Pancreas (tissue), 10 donors: ENCODE measurements around the gene CFAP46. TPM values are rescaled to one million over a fixed set of nuclear protein-coding genes. Genes with fewer than 3 reads are reported as not detected.

Experiments
- ATAC-seq, 4 donors: fragments of 200-7000 bp; cut with Tn5 transposase; one replicate each; pipeline versions ENCODE4 v1.8.0 to v1.9.1; 2020; ENCODE audit warnings: mild to moderate bottlenecking in 4 of 4, moderate library complexity in 4 of 4
- DNase-seq, 6 donors: peaks; one replicate each; pipeline ENCODE4 v3.0.0-alpha.2; 2020
- FAIRE-seq: peaks from 2 replicates; lab custom pipeline; 2012; peaks lifted over from hg19 to GRCh38; lab: Jason Lieb, UNC
- H3K27ac ChIP-seq, 4 donors: fragments of 200-600 bp; sonication (generic); 1 replicate in 3 of 4; 2 replicates in 1 of 4; pipeline versions ENCODE4 v1.5.0 to v1.8.0; 2020
- H3K27me3 ChIP-seq, 4 donors: fragments of 200-600 bp; one replicate each; pipeline ENCODE4 v1.8.0; 2021
- H3K36me3 ChIP-seq, 3 donors: fragments of 200-600 bp; sonication (generic) in 1 of 3; one replicate each; pipeline versions ENCODE4 v1.5.0 to v1.8.0; 2020 to 2021
- H3K4me1 ChIP-seq, 3 donors: fragments of 200-600 bp; one replicate each; pipeline ENCODE4 v1.8.0; 2021
- H3K4me3 ChIP-seq, 4 donors: fragments of 200-600 bp; sonication (generic) in 2 of 4; one replicate each; pipeline versions ENCODE4 v1.5.0 to v1.8.0; 2020 to 2021
- H3K9me3 ChIP-seq, 4 donors: fragments of 200-600 bp; one replicate each; pipeline ENCODE4 v1.8.0; 2021
- WGBS, 2 donors: extraction: QIAGEN DNeasy Blood & Tissue Kit; methylation state at CpG; one replicate each; pipeline ENCODE4 v1.1.7; 2013; 5-methylcytosine and 5-hydroxymethylcytosine counted together
- intact Hi-C, 3 donors: fragments of 100-400 bp; cut with DNase I; formaldehyde crosslinking; loops; one replicate each; pipeline versions ENCODE4 v1.11.1 to v1.14.2; 2022
- polyA plus RNA-seq, 2 donors: library from polyadenylated mRNA; stranded (reverse); fragments of 200-250 nt; gene quantifications; one replicate each; pipeline ENCODE4 v1.2.3, GENCODE V29; 2013
- total RNA-seq, 6 donors: library from RNA; stranded (reverse); fragmentation: NEBNext Ultra II Directional in 4 of 6; extraction: Animal tissue kit (Norgen Biotek cat#: 25700) in 4 of 6; gene quantifications; one replicate each; pipeline versions ENCODE4 v1.2.1 to v1.2.4, GENCODE V29; 2021 to 2023
- TF ChIP-seq, protein P1 (sequence below), 4 donors: fragments of 200-600 bp; sonication (generic) in 3 of 4; IDR thresholded peaks; one replicate each; pipeline versions ENCODE4 v1.5.0 to v1.8.0; 2021; ENCODE audit warnings: antibody characterized with exemption in 4 of 4
- donor health status: healthy with polysubstance abuse.
- donor health status: DM: no; HTN: no; CAD: no; lungs with moderate emphysema.
- donor health status: DM: no; HTN: no; CAD: no.
- donor health status: control.
- donor health status: control.
- donor health status: Bipolar disorder and iron deficiency.
- donor health status: DM: yes; HTN: yes; CAD: no.
- donor health status: DM: no; HTN: no; CAD: no.
- donor health status: DM: no; HTN: no; CAD: no.
- donor health status: DM: yes; HTN: yes; CAD: no.

Gene CFAP46
- total and polyA plus RNA-seq, 8 donors = 0.39 to 1.6 (median 1.0) TPM

DNA sequence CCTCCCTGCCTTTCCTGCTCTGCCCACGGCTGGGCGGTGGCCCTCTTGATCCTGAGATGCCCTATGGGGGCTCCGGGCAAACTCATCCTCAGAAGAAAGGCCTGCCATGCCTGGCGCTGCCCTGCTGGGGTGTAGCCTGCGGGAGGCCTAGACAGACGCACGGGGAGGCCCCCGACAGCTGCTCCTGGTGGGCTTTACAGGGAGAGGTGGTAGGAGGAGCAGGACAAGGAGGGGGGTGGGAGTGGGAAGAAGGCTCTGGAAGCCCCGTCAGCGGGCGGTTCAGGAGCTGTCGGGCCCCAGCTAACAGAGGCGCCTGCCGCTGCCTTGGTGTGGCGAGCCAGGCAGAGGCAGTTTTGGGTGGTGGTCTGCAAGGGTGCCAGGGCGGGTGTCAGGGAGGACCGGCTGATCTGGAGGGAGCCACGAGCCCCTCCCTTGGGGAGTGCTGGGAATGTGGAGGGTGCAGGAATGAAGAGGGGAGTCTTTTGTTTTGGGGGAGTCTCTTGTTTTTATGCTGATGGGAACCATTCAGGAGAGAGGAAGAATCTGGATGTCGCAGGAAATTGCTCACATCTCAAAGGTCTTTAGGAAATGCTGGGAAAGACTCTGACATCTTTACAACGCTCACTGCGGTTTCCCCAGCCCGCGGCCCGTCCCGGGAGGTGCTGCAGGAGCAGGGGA lies 63.5 kb downstream of the CFAP46 start:
- no peak overlapping the region for H3K4me3 ChIP-seq
- ATAC-seq (no peak), DNase-seq (peak in 3 of 6 donors; percentile 2 to 41 (median 37)), FAIRE-seq (no peak)
- no peaks in the 10 kb centered on the region for H3K36me3 ChIP-seq
- WGBS, 2 donors = 55 to 60% methylated on average over 25 of the region's 25 CpGs
- H3K27ac ChIP-seq = no peak overlapping the region
- intact Hi-C loops = no loop called here
- H3K27me3 ChIP-seq = peaks cover 0 to 3% (median 0%) of the 10 kb centered on the region in 4 donors
- no peaks in the 10 kb centered on the region for H3K9me3 ChIP-seq
- H3K4me1 ChIP-seq = no peaks in the 10 kb centered on the region
- TF ChIP-seq, protein P1, sequence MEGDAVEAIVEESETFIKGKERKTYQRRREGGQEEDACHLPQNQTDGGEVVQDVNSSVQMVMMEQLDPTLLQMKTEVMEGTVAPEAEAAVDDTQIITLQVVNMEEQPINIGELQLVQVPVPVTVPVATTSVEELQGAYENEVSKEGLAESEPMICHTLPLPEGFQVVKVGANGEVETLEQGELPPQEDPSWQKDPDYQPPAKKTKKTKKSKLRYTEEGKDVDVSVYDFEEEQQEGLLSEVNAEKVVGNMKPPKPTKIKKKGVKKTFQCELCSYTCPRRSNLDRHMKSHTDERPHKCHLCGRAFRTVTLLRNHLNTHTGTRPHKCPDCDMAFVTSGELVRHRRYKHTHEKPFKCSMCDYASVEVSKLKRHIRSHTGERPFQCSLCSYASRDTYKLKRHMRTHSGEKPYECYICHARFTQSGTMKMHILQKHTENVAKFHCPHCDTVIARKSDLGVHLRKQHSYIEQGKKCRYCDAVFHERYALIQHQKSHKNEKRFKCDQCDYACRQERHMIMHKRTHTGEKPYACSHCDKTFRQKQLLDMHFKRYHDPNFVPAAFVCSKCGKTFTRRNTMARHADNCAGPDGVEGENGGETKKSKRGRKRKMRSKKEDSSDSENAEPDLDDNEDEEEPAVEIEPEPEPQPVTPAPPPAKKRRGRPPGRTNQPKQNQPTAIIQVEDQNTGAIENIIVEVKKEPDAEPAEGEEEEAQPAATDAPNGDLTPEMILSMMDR (IDR thresholded peaks at IDR 0.05) = no peak

DNA sequence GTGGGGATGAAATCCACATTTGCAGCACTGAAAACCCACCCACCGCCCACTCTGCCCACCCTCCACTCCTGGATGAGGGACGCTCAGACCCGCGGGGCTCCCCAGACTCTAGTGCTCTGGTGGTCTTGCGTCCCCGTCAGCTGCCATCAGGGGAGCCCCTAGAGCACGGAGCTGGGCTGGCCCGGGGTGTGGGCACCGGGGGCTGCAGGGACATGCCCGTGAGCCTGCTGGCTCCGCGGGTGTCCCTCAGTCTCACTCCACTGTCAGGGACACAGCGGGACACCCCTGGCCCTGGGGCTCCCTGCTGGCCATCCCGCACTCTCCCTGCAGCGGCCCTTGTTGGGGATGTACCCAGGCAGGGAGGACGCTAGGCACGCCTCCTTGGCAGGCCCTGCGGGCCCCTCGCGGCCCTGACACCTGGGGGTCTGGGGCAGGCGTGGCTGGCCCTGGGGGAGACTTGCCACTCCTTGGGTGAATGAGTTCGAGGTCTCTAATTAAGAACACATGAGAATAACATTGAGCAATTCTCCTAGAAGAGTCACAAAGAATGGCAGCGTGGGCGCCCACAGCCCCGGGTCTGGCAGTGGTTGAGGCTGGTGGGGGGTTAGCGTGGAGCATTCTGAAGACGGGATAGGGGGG lies 64.2 kb downstream of the CFAP46 start:
- Histone ChIP-seq H3K27me3 (peaks cover 0 to 3% (median 0%) of the 10 kb centered on the region in 4 donors), H3K9me3 (no peaks in the 10 kb centered on the region), H3K36me3 (no peaks in the 10 kb centered on the region), H3K27ac (no peak overlapping the region), H3K4me1 (no peaks in the 10 kb centered on the region), H3K4me3 (no peak overlapping the region)
- TF ChIP-seq, protein P1 (IDR thresholded peaks at IDR 0.05) = no peak
- FAIRE-seq (no peak), ATAC-seq (no peak), DNase-seq (peak in 2 of 6 donors; percentile 6 to 52)
- intact Hi-C loops = no loop called here
- 58 to 66% methylated on average over 25 to 27 of the region's 27 CpGs for WGBS, 2 donors

DNA sequence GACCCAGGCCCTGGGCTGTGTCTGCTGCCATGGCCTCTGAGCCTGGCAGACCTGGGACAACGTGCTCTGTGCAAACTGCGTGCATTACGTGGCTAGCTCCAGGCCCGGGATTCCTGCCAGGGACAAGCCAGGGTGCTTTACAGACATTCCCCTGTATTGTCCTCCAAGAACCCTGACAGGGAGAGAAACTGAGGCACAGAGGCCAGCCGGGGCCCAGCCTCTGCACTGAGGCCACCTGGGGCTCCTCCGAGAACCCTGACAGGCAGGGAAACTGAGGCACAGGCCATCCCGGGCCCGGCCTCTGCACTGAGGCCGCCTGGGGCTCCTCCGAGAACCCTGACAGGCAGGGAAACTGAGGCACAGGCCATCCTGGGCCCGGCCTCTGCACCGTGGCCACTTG lies 64.9 kb downstream of the CFAP46 start:
- Histone ChIP-seq H3K27ac (no peak overlapping the region), H3K36me3 (no peaks in the 10 kb centered on the region), H3K4me1 (no peaks in the 10 kb centered on the region), H3K9me3 (no peaks in the 10 kb centered on the region), H3K27me3 (peaks cover 0 to 3% (median 0%) of the 10 kb centered on the region in 4 donors), H3K4me3 (no peak overlapping the region)
- whole genome bisulfite sequencing, 2 donors = 58 to 79% methylated on average over 12 of the region's 12 CpGs
- DNase-seq (peak in 1 of 6 donors; percentile 27), FAIRE-seq (no peak), ATAC-seq (no peak)
- TF ChIP-seq, protein P1 (IDR thresholded peaks at IDR 0.05) = no peak
- intact Hi-C loops = no loop called here

DNA sequence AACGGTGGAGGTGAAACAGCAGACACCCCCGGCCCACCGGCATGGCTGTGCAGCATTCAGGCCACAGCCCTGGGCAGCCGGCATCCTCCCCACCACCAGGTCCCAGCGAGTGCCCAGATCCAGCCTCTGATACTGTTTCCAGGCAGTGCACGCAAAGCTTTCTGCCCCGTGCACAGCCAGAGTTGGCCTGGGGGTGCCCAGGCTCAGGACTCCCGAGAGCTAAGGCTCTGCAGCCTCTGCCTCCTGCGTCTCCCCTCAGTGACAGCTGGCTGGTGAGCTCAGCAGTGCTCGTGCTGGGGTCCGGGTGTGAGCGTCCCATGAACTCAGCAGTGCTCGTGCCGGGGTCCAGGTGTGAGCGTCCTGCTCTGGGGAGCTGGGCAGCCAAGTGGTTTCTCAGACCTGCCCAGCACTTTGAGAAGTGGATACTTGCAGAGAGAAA lies 65.4 kb downstream of the CFAP46 start:
- intact Hi-C loops = no loop called here
- no peaks in the 10 kb centered on the region for H3K4me1 ChIP-seq
- DNase-seq = peak in 2 of 6 donors; percentile 38 to 41
- ATAC-seq = no peak
- TF ChIP-seq, protein P1 (IDR thresholded peaks at IDR 0.05) = no peak
- no peaks in the 10 kb centered on the region for H3K36me3 ChIP-seq
- H3K9me3 ChIP-seq = no peaks in the 10 kb centered on the region
- H3K27me3 ChIP-seq = peaks cover 0 to 3% (median 0%) of the 10 kb centered on the region in 4 donors
- 59 to 72% methylated on average over 15 of the region's 15 CpGs for WGBS, 2 donors
- no peak for FAIRE-seq
- H3K27ac ChIP-seq = no peak overlapping the region
- no peak overlapping the region for H3K4me3 ChIP-seq
